Mucosa of stomach (tissue), 1 donor: ENCODE measurements around the gene IRF1.
A peak's percentile ranks its signal among the peaks of the same experiment; 100 is the strongest.
"Not testable (repeated sequence)": the region's sequence is repeated elsewhere in the genome, so short reads cannot be mapped to it uniquely, and the experiment has no call there.

Source experiments
- H3K27me3 ChIP-seq: one replicate; pipeline ENCODE4 v1.7.0; 2013; ENCODE audit warnings: mild to moderate bottlenecking, low read length; ENCODE audit not compliant: control insufficient read depth, insufficient read depth
- H3K36me3 ChIP-seq: one replicate; pipeline ENCODE4 v1.7.0; 2013; ENCODE audit warnings: low read length; ENCODE audit not compliant: control insufficient read depth, insufficient read depth
- H3K4me1 ChIP-seq: one replicate; pipeline ENCODE4 v1.7.0; 2013; ENCODE audit warnings: mild to moderate bottlenecking, low read length; ENCODE audit not compliant: control insufficient read depth, insufficient read depth
- H3K4me3 ChIP-seq: one replicate; pipeline ENCODE4 v1.7.0; 2013; ENCODE audit warnings: low read length
- H3K9ac ChIP-seq: one replicate; pipeline ENCODE4 v1.7.0; 2013; ENCODE audit warnings: mild to moderate bottlenecking, low read length, moderate library complexity
- H3K9me3 ChIP-seq: one replicate; pipeline ENCODE4 v1.7.0; 2013; ENCODE audit warnings: mild to moderate bottlenecking, low read length, moderate library complexity; ENCODE audit not compliant: control insufficient read depth
- donor health status: Pancreatic carcinoma.

IRF1 gene

GRCh38 chr5:132447196-132447595 is 43.4 kb downstream of the IRF1 start:
- peaks cover 32% of the 10 kb centered on the region for H3K4me1 ChIP-seq
- H3K27me3 ChIP-seq = no peaks in the 10 kb centered on the region
- peak overlapping the region; percentile 6 for H3K9ac ChIP-seq
- H3K4me3 ChIP-seq = no peak overlapping the region
- H3K36me3 ChIP-seq = no peaks in the 10 kb centered on the region
- no peaks in the 10 kb centered on the region for H3K9me3 ChIP-seq

GRCh38 chr5:132446621-132447020 is 44.0 kb downstream of the IRF1 start:
- no peaks in the 10 kb centered on the region for H3K36me3 ChIP-seq
- H3K4me1 ChIP-seq = peaks cover 32% of the 10 kb centered on the region
- H3K4me3 ChIP-seq = no peak overlapping the region
- no peaks in the 10 kb centered on the region for H3K9me3 ChIP-seq
- no peaks in the 10 kb centered on the region for H3K27me3 ChIP-seq
- H3K9ac ChIP-seq = peak overlapping the region; percentile 6

GRCh38 chr5:132445930-132446329 is 44.6 kb downstream of the IRF1 start:
- Histone ChIP-seq H3K4me3 (no peak overlapping the region), H3K4me1 (peaks cover 32% of the 10 kb centered on the region), H3K9me3 (no peaks in the 10 kb centered on the region), H3K27me3 (no peaks in the 10 kb centered on the region), H3K9ac (no peak overlapping the region), H3K36me3 (no peaks in the 10 kb centered on the region)

- Histone ChIP-seq H3K9ac (no peak overlapping the region), H3K9me3 (no peaks in the 10 kb centered on the region), H3K36me3 (no peaks in the 10 kb centered on the region), H3K4me3 (no peak overlapping the region), H3K4me1 (peaks cover 28% of the 10 kb centered on the region), H3K27me3 (no peaks in the 10 kb centered on the region)
These were observed 45.0 kb downstream of the IRF1 start for GRCh38 chr5:132445640-132445923.

- Histone ChIP-seq H3K9me3 (no peaks in the 10 kb centered on the region), H3K4me3 (no peak overlapping the region), H3K36me3 (no peaks in the 10 kb centered on the region), H3K27me3 (no peaks in the 10 kb centered on the region), H3K4me1 (peaks cover 27% of the 10 kb centered on the region), H3K9ac (no peak overlapping the region)
These were observed 45.5 kb downstream of the IRF1 start for GRCh38 chr5:132444841-132445639.

- no peaks in the 10 kb centered on the region for H3K9me3 ChIP-seq
- no peaks in the 10 kb centered on the region for H3K27me3 ChIP-seq
- peaks cover 29% of the 10 kb centered on the region for H3K4me1 ChIP-seq
- no peak overlapping the region for H3K4me3 ChIP-seq
- no peak overlapping the region for H3K9ac ChIP-seq
- H3K36me3 ChIP-seq = no peaks in the 10 kb centered on the region
These were observed 46.5 kb downstream of the IRF1 start for GRCh38 chr5:132444061-132444460.

GRCh38 chr5:132439521-132440089 is 51.0 kb downstream of the IRF1 start:
- Histone ChIP-seq H3K27me3 (no peaks in the 10 kb centered on the region), H3K4me3 (no peak overlapping the region), H3K9ac (no peak overlapping the region), H3K36me3 (no peaks in the 10 kb centered on the region), H3K4me1 (peaks cover 24% of the 10 kb centered on the region), H3K9me3 (no peaks in the 10 kb centered on the region)

- H3K4me1 ChIP-seq = peaks cover 29% of the 10 kb centered on the region
- H3K36me3 ChIP-seq = no peaks in the 10 kb centered on the region
- no peaks in the 10 kb centered on the region for H3K9me3 ChIP-seq
- H3K9ac ChIP-seq = no peak overlapping the region
- no peak overlapping the region for H3K4me3 ChIP-seq
- H3K27me3 ChIP-seq = no peaks in the 10 kb centered on the region
These were observed 51.7 kb downstream of the IRF1 start for GRCh38 chr5:132438917-132439316.

GRCh38 chr5:132438267-132438645 is 52.3 kb downstream of the IRF1 start:
- not testable (repeated sequence) for H3K9ac ChIP-seq, H3K27me3 ChIP-seq, H3K9me3 ChIP-seq, H3K36me3 ChIP-seq, H3K4me3 ChIP-seq
- H3K4me1 ChIP-seq = peaks cover 29% of the 10 kb centered on the region

- H3K4me1 ChIP-seq = peaks cover 30% of the 10 kb centered on the region
- no peak overlapping the region for H3K4me3 ChIP-seq
- H3K27me3 ChIP-seq = no peaks in the 10 kb centered on the region
- H3K36me3 ChIP-seq = no peaks in the 10 kb centered on the region
- H3K9me3 ChIP-seq = no peaks in the 10 kb centered on the region
- H3K9ac ChIP-seq = no peak overlapping the region
These were observed 52.8 kb downstream of the IRF1 start for GRCh38 chr5:132437604-132438266.

- Histone ChIP-seq H3K27me3 (no peaks in the 10 kb centered on the region), H3K4me3 (no peak overlapping the region), H3K36me3 (no peaks in the 10 kb centered on the region), H3K9me3 (no peaks in the 10 kb centered on the region), H3K4me1 (peaks cover 37% of the 10 kb centered on the region), H3K9ac (no peak overlapping the region)
These were observed 53.6 kb downstream of the IRF1 start for GRCh38 chr5:132436936-132437335.

- Histone ChIP-seq H3K27me3 (no peaks in the 10 kb centered on the region), H3K4me3 (no peak overlapping the region), H3K4me1 (peaks cover 37% of the 10 kb centered on the region), H3K9me3 (no peaks in the 10 kb centered on the region), H3K9ac (no peak overlapping the region), H3K36me3 (no peaks in the 10 kb centered on the region)
These were observed 54.7 kb downstream of the IRF1 start for GRCh38 chr5:132435886-132436285.
